ENCODE results near the gene XXYLT1. TPM values are rescaled to one million over a fixed set of nuclear protein-coding genes. Genes with fewer than 3 reads are reported as not detected.

The XXYLT1 gene
- total and polyA plus RNA-seq, 3 experiments from 2014 or later: 7.9 to 10.5 (median 8.3) TPM

GRCh38 chr3:195265363-195265976 lies 5.5 kb downstream of the XXYLT1 start:
- Histone ChIP-seq H3K4me3 (ENCODE audit: low read length) (no peak overlapping the region), H3K27ac (ENCODE audit: low read depth, low read length) (no peak overlapping the region), H3K9me3 (ENCODE audit: low read length) (no peaks in the 10 kb centered on the region), H3K4me1 (ENCODE audit: insufficient read depth, low read length) (peaks cover 22% of the 10 kb centered on the region), H3K36me3 (ENCODE audit: insufficient read depth, low read length) (no peaks in the 10 kb centered on the region), H3K27me3 (ENCODE audit: insufficient read depth, low read length, poor library complexity, severe bottlenecking) (no peaks in the 10 kb centered on the region)
- POLR2A ChIA-PET: no interaction called here
- Mint-ChIP-seq H3K9me3 (no peaks in the 10 kb centered on the region), H3K4me3 (peak overlapping the region in 1 of 7 donors; percentile 58), H3K27ac (no peak overlapping the region), H3K36me3 (peaks cover 0 to 13% (median 0%) of the 10 kb centered on the region in 3 donors), H3K4me1 (peaks cover 20 to 22% (median 22%) of the 10 kb centered on the region in 3 donors), H3K27me3 (no peaks in the 10 kb centered on the region)
- DNase-seq: no peak
- CTCF ChIA-PET: interaction anchor here (1.3 to 1.5 kb wide), 3 partner anchors 257 to 631 kb away, joined by 3 to 6 read pairs (median 4); no protein-coding TSS in a partner anchor

- H3K27me3 Mint-ChIP-seq: no peaks in the 10 kb centered on the region
- no peak for DNase-seq
- peak overlapping the region in 1 of 7 donors; percentile 77 for H3K4me3 Mint-ChIP-seq
- H3K9me3 ChIP-seq (ENCODE audit: low read length): no peaks in the 10 kb centered on the region
- no peak overlapping the region for H3K27ac ChIP-seq (ENCODE audit: low read depth, low read length)
- H3K27ac Mint-ChIP-seq: peak overlapping the region in 1 of 8 donors; percentile 25
- H3K36me3 Mint-ChIP-seq: peaks cover 0 to 11% (median 0%) of the 10 kb centered on the region in 3 donors
- POLR2A ChIA-PET: no interaction called here
- H3K4me1 ChIP-seq (ENCODE audit: insufficient read depth, low read length): peaks cover 19% of the 10 kb centered on the region
- no peaks in the 10 kb centered on the region for H3K36me3 ChIP-seq (ENCODE audit: insufficient read depth, low read length)
- H3K27me3 ChIP-seq (ENCODE audit: insufficient read depth, low read length, poor library complexity, severe bottlenecking): no peaks in the 10 kb centered on the region
- CTCF ChIA-PET: interaction anchor here (1.5 to 4.5 kb wide), 4 partner anchors 6 to 630 kb away, joined by 3 to 54 read pairs (median 17); partner anchors contain the start of gene XXYLT1
- no peak overlapping the region for H3K4me3 ChIP-seq (ENCODE audit: low read length)
- peaks cover 9 to 13% (median 10%) of the 10 kb centered on the region in 3 donors for H3K4me1 Mint-ChIP-seq
- H3K9me3 Mint-ChIP-seq: no peaks in the 10 kb centered on the region
Observed at GRCh38 chr3:195263925-195264600, 6.9 kb downstream of the XXYLT1 start.

GRCh38 chr3:195263193-195263924 lies 7.6 kb downstream of the XXYLT1 start:
- Histone ChIP-seq H3K4me3 (ENCODE audit: low read length) (no peak overlapping the region), H3K27me3 (ENCODE audit: insufficient read depth, low read length, poor library complexity, severe bottlenecking) (no peaks in the 10 kb centered on the region), H3K36me3 (ENCODE audit: insufficient read depth, low read length) (no peaks in the 10 kb centered on the region), H3K27ac (ENCODE audit: low read depth, low read length) (no peak overlapping the region), H3K9me3 (ENCODE audit: low read length) (no peaks in the 10 kb centered on the region), H3K4me1 (ENCODE audit: insufficient read depth, low read length) (peaks cover 18% of the 10 kb centered on the region)
- ChIA-PET POLR2A (no interaction called here), CTCF (interaction anchor here (0.9 to 4.5 kb wide), 3 partner anchors 7 to 580 kb away, joined by 4 to 54 read pairs (median 28); partner anchors contain the start of gene XXYLT1)
- Mint-ChIP-seq H3K27me3 (no peaks in the 10 kb centered on the region), H3K4me1 (peaks cover 8 to 15% (median 11%) of the 10 kb centered on the region in 3 donors), H3K36me3 (peaks cover 0 to 11% (median 0%) of the 10 kb centered on the region in 3 donors), H3K4me3 (peak overlapping the region in 1 of 7 donors; percentile 65), H3K27ac (peak overlapping the region in 2 of 8 donors; percentile 26 to 81), H3K9me3 (no peaks in the 10 kb centered on the region)
- no peak for DNase-seq

GRCh38 chr3:195261925-195262324 lies 9.0 kb downstream of the XXYLT1 start:
- Mint-ChIP-seq H3K4me1 (peaks cover 11 to 23% (median 15%) of the 10 kb centered on the region in 3 donors), H3K36me3 (peaks cover 0 to 9% (median 0%) of the 10 kb centered on the region in 3 donors), H3K4me3 (peak overlapping the region in 1 of 7 donors; percentile 37), H3K27ac (no peak overlapping the region), H3K9me3 (no peaks in the 10 kb centered on the region), H3K27me3 (no peaks in the 10 kb centered on the region)
- Histone ChIP-seq H3K36me3 (ENCODE audit: insufficient read depth, low read length) (no peaks in the 10 kb centered on the region), H3K27ac (ENCODE audit: low read depth, low read length) (no peak overlapping the region), H3K4me3 (ENCODE audit: low read length) (no peak overlapping the region), H3K4me1 (ENCODE audit: insufficient read depth, low read length) (peaks cover 18% of the 10 kb centered on the region), H3K9me3 (ENCODE audit: low read length) (no peaks in the 10 kb centered on the region), H3K27me3 (ENCODE audit: insufficient read depth, low read length, poor library complexity, severe bottlenecking) (no peaks in the 10 kb centered on the region)
- no peak for DNase-seq
- POLR2A ChIA-PET: interaction anchor here (1.2 kb wide), 1 partner anchor 590 kb away, joined by 3 read pairs; the partner anchor contains the start of gene LSG1
- CTCF ChIA-PET: interaction anchor here (0.8 to 4.5 kb wide), 6 partner anchors 9 to 591 kb away, joined by 5 to 54 read pairs (median 11); partner anchors contain the start of genes LSG1 and XXYLT1

GRCh38 chr3:195260280-195260905 lies 10.6 kb downstream of the XXYLT1 start:
- H3K27me3 Mint-ChIP-seq: no peaks in the 10 kb centered on the region
- Histone ChIP-seq H3K4me3 (ENCODE audit: low read length) (peak overlapping the region; percentile 70), H3K27ac (ENCODE audit: low read depth, low read length) (peak overlapping the region; percentile 44), H3K4me1 (ENCODE audit: insufficient read depth, low read length) (peaks cover 18% of the 10 kb centered on the region), H3K36me3 (ENCODE audit: insufficient read depth, low read length) (no peaks in the 10 kb centered on the region), H3K9me3 (ENCODE audit: low read length) (no peaks in the 10 kb centered on the region), H3K27me3 (ENCODE audit: insufficient read depth, low read length, poor library complexity, severe bottlenecking) (no peaks in the 10 kb centered on the region)
- H3K36me3 Mint-ChIP-seq: peaks cover 0 to 2% (median 0%) of the 10 kb centered on the region in 3 donors
- POLR2A ChIA-PET: interaction anchor here (1.2 to 1.8 kb wide), 2 partner anchors 574 to 588 kb away, joined by 3 to 6 read pairs; partner anchors contain the start of genes FAM43A and LSG1
- H3K9me3 Mint-ChIP-seq: no peaks in the 10 kb centered on the region
- H3K27ac Mint-ChIP-seq: peak overlapping the region; percentile 35 to 97 (median 88)
- peaks cover 11 to 23% (median 15%) of the 10 kb centered on the region in 3 donors for H3K4me1 Mint-ChIP-seq
- DNase-seq: peak in 2 of 5 donors; percentile 9 to 25
- CTCF ChIA-PET: interaction anchor here (0.6 to 4.5 kb wide), 7 partner anchors 10 to 620 kb away, joined by 3 to 54 read pairs (median 8); partner anchors contain the start of genes LSG1 and XXYLT1
- H3K4me3 Mint-ChIP-seq: peak overlapping the region; percentile 73 to 87 (median 83)

- H3K9me3 Mint-ChIP-seq: no peaks in the 10 kb centered on the region
- Histone ChIP-seq H3K4me1 (ENCODE audit: insufficient read depth, low read length) (peaks cover 18% of the 10 kb centered on the region), H3K9me3 (ENCODE audit: low read length) (no peaks in the 10 kb centered on the region), H3K36me3 (ENCODE audit: insufficient read depth, low read length) (no peaks in the 10 kb centered on the region), H3K4me3 (ENCODE audit: low read length) (no peak overlapping the region), H3K27ac (ENCODE audit: low read depth, low read length) (peak overlapping the region; percentile 85), H3K27me3 (ENCODE audit: insufficient read depth, low read length, poor library complexity, severe bottlenecking) (no peaks in the 10 kb centered on the region)
- DNase-seq: peak; percentile 88 to 95 (median 93)
- no peaks in the 10 kb centered on the region for H3K36me3 Mint-ChIP-seq
- ChIA-PET CTCF (interaction anchor here (1.0 to 5.1 kb wide), 6 partner anchors 11 to 588 kb away, joined by 4 to 54 read pairs (median 24); partner anchors contain the start of genes LSG1 and XXYLT1), POLR2A (interaction anchor here (1.0 to 1.8 kb wide), 3 partner anchors 573 to 587 kb away, joined by 3 to 6 read pairs (median 3); partner anchors contain the start of genes FAM43A and LSG1)
- peak overlapping the region; percentile 66 to 80 (median 75) for H3K4me3 Mint-ChIP-seq
- no peaks in the 10 kb centered on the region for H3K27me3 Mint-ChIP-seq
- peak overlapping the region; percentile 42 to 97 (median 93) for H3K27ac Mint-ChIP-seq
- H3K4me1 Mint-ChIP-seq: peaks cover 11 to 23% (median 15%) of the 10 kb centered on the region in 3 donors
Observed at GRCh38 chr3:195259475-195260279, 11.3 kb downstream of the XXYLT1 start.
